ENCODE results near the gene SLC26A4.

GRCh38 chr7:107663196-107663595, 2.6 kb downstream of the SLC26A4 start:
- TF ChIP-seq, protein P1, sequence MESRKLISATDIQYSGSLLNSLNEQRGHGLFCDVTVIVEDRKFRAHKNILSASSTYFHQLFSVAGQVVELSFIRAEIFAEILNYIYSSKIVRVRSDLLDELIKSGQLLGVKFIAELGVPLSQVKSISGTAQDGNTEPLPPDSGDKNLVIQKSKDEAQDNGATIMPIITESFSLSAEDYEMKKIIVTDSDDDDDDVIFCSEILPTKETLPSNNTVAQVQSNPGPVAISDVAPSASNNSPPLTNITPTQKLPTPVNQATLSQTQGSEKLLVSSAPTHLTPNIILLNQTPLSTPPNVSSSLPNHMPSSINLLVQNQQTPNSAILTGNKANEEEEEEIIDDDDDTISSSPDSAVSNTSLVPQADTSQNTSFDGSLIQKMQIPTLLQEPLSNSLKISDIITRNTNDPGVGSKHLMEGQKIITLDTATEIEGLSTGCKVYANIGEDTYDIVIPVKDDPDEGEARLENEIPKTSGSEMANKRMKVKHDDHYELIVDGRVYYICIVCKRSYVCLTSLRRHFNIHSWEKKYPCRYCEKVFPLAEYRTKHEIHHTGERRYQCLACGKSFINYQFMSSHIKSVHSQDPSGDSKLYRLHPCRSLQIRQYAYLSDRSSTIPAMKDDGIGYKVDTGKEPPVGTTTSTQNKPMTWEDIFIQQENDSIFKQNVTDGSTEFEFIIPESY (IDR thresholded peaks at IDR 0.05; ENCODE audit: extremely low read depth, insufficient replicate concordance, low read length): no peak
- no peak for TF ChIP-seq CTCF (IDR thresholded peaks at IDR 0.05 in 2 of 3, conservative IDR thresholded peaks at IDR 0.05 in 1 of 3; ENCODE audit: borderline replicate concordance in 1 of 3, insufficient read depth in 1 of 3, low read depth in 2 of 3, low read length in 2 of 3)
- no peak for TF ChIP-seq SIN3A (IDR thresholded peaks at IDR 0.05; ENCODE audit: low read depth)
- no peak for TF ChIP-seq EGR1 (IDR thresholded peaks at IDR 0.05; ENCODE audit: low read depth)
- TF ChIP-seq POLR2A (IDR thresholded peaks at IDR 0.05; ENCODE audit: borderline replicate concordance, extremely low read depth, insufficient read depth, insufficient read length): no peak
- no peak for TF ChIP-seq TCF7L2 (IDR thresholded peaks at IDR 0.05; ENCODE audit: borderline replicate concordance, extremely low read depth, insufficient read depth, insufficient read length)
- no peak for TF ChIP-seq CBX3 (IDR thresholded peaks at IDR 0.05; ENCODE audit: low read depth)
- no peak for TF ChIP-seq MAX (IDR thresholded peaks at IDR 0.05)
- TF ChIP-seq REST (IDR thresholded peaks at IDR 0.05; ENCODE audit: low read depth): no peak
- TF ChIP-seq JUND (IDR thresholded peaks at IDR 0.05): no peak
- no peak for TF ChIP-seq POLR2AphosphoS5 (IDR thresholded peaks at IDR 0.05; ENCODE audit: low read depth, low read length)
- TF ChIP-seq EZH2 (IDR thresholded peaks at IDR 0.05): no peak
- no peak for TF ChIP-seq EZH2phosphoT487 (IDR thresholded peaks at IDR 0.05; ENCODE audit: borderline replicate concordance)
- TF ChIP-seq ATF3 (IDR thresholded peaks at IDR 0.05): no peak
